ENCODE data around the gene LTBP1.
"Not testable (repeated sequence)": the region's sequence is repeated elsewhere in the genome, so short reads cannot be mapped to it uniquely, and the experiment has no call there.

LTBP1 gene

GRCh38 chr2:32976409-32977063 lies 29.8 kb downstream of the LTBP1 start:
- TF ChIP-seq CTCF (IDR thresholded peaks at IDR 0.05; ENCODE audit: low read depth, low read length, missing control alignments) = no peak
- no peak for DNase-seq (ENCODE audit: low read depth)
- in situ Hi-C loops (cut with HindIII; ENCODE audit: low sequenced_read_pairs) = no loop called here
- no peak overlapping the region for H3K4me3 ChIP-seq (ENCODE audit: low read depth, low read length)

DNA sequence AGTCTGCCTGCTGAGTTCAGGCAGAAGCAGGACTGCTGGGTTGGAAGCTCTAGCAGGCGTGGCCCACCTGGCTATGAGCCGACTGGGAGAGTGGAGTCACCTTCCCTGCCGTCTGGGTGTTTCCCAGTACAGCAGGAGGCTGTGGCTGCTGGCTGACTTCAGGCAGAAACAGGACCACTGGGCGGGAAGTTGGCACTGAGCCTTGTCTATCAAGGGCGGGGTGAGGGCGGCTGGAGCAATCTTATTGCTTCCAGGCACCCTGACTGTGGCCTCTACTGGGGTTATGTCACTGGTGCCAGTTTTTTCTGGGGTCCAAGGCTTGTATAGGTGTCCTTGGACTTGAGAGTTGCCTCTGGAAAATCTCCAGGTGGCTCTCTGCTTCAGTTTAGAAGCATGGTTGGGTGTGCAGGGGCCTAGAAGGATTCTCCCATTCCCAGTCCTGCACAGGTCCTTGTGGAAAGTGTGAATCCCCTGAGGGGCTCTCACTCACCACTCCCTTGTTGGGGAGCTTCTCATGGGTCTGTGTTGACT lies 30.5 kb downstream of the LTBP1 start:
- in situ Hi-C loops (cut with HindIII; ENCODE audit: low sequenced_read_pairs) = no loop called here
- H3K4me3 ChIP-seq (ENCODE audit: low read depth, low read length) = no peak overlapping the region
- DNase-seq (ENCODE audit: low read depth) = no peak
- TF ChIP-seq CTCF (IDR thresholded peaks at IDR 0.05; ENCODE audit: low read depth, low read length, missing control alignments) = no peak

DNA sequence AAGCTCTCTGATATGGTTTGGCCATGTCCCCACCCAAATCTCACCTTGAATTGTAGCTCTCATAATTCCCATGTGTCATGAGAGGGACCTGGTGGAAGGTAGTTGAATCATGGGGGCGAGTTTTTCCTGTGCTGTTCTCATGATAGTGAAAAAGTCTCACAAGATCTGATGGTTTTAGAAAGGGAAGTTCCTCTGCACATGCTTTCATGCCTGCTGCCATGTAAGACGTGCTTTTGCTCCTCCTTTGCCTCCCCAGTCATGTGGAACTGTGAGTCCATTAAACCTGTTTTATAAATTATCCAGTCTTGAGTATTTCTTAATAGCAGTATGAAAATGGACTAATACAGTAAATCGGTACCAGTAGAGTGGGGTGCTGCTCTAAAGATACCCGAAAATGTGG lies 34.9 kb downstream of the LTBP1 start:
- in situ Hi-C loops (cut with HindIII; ENCODE audit: low sequenced_read_pairs) = no loop called here
- no peak for TF ChIP-seq CTCF (IDR thresholded peaks at IDR 0.05; ENCODE audit: low read depth, low read length, missing control alignments)
- DNase-seq (ENCODE audit: low read depth) = no peak
- H3K4me3 ChIP-seq (ENCODE audit: low read depth, low read length) = no peak overlapping the region

- DNase-seq (ENCODE audit: low read depth); in situ Hi-C loops (cut with HindIII; ENCODE audit: low sequenced_read_pairs); H3K4me3 ChIP-seq (ENCODE audit: low read depth, low read length): not testable (repeated sequence)
Observed at GRCh38 chr2:32983193-32983924, 36.6 kb downstream of the LTBP1 start.

DNA sequence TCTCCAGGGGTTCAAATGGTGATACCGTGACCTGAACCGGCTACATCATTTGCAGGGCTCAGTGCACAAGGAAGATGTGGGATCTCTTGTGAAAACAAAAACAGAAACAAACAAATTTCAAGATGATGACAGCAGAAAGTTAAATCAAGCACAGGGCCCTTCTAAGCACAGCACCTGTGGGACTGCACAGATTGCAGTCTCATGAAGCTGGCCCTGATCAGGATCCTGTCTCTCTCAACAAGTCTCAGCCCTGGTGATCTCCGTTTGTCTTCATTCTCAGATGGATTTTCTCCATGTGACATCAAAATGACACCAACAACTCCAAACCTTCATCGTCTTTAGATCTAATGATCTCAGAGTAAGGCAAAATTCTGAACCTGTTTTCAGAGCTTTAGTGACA lies 39.7 kb downstream of the LTBP1 start:
- in situ Hi-C loops (cut with HindIII; ENCODE audit: low sequenced_read_pairs) = no loop called here
- DNase-seq (ENCODE audit: low read depth) = no peak
- no peak overlapping the region for H3K4me3 ChIP-seq (ENCODE audit: low read depth, low read length)
- TF ChIP-seq CTCF (IDR thresholded peaks at IDR 0.05; ENCODE audit: low read depth, low read length, missing control alignments) = no peak

- TF ChIP-seq CTCF (IDR thresholded peaks at IDR 0.05; ENCODE audit: low read depth, low read length, missing control alignments) = no peak
- no peak for DNase-seq (ENCODE audit: low read depth)
- no peak overlapping the region for H3K4me3 ChIP-seq (ENCODE audit: low read depth, low read length)
- in situ Hi-C loops (cut with HindIII; ENCODE audit: low sequenced_read_pairs) = no loop called here
Observed at GRCh38 chr2:32988525-32988924, 41.8 kb downstream of the LTBP1 start.

DNA sequence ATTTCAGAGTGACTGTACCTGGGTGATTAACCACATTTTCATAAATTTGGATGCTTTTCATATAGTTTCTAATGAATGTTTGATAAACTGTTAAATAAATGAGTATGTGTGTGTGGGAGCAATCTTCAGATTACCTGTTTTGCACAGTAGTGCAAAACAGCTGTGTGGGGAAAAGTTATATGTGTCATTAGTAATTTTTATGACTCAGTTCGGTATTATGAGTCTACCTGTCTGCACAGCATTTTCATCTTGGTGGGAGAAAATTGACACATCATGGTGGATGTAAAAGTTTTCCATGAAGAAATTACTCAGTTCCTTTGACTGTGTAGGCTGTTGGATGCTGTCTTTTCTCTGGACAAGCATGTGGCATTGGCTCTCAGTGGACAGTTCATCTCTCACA lies 43.8 kb downstream of the LTBP1 start:
- in situ Hi-C loops (cut with HindIII; ENCODE audit: low sequenced_read_pairs) = no loop called here
- no peak overlapping the region for H3K4me3 ChIP-seq (ENCODE audit: low read depth, low read length)
- TF ChIP-seq CTCF (IDR thresholded peaks at IDR 0.05; ENCODE audit: low read depth, low read length, missing control alignments) = no peak
- no peak for DNase-seq (ENCODE audit: low read depth)

Data from astrocyte of the cerebellum (primary cell).